Left colon (tissue), 2 donors: ENCODE measurements around the gene SCAF8. TPM values are rescaled to one million over a fixed set of nuclear protein-coding genes. Genes with fewer than 3 reads are reported as not detected.
A peak's percentile ranks its signal among the peaks of the same experiment; 100 is the strongest.
"Not testable (repeated sequence)": the region's sequence is repeated elsewhere in the genome, so short reads cannot be mapped to it uniquely, and the experiment has no call there.

Experiments used
- ATAC-seq: fragments of 200-7000 bp; cut with Tn5 transposase; one replicate; pipeline ENCODE4 v1.9.1; 2020; ENCODE audit warnings: mild to moderate bottlenecking, moderate library complexity
- DNase-seq, 2 donors: peaks; one replicate each; pipeline ENCODE4 v3.0.0-alpha.2; 2020
- intact Hi-C, 2 donors: fragments of 100-400 bp; cut with DNase I in 1 of 2; cut with micrococcal nuclease in 1 of 2; formaldehyde crosslinking; loops; one replicate each; pipeline versions ENCODE4 v1.11.2 to v1.14.0; 2022; cut with DNase I, micrococcal nuclease
- long read RNA-seq: library from polyadenylated mRNA; unstranded; transcript quantifications from one replicate; pipeline ENCODE4 v2.0.0, GENCODE V29; 2021
- total RNA-seq, 2 donors: library from RNA; stranded (reverse); fragmentation: NEBNext Ultra II Directional; extraction: Animal tissue kit (Norgen Biotek cat#: 25700); gene quantifications; one replicate each; pipeline ENCODE4 v1.2.1, GENCODE V29; 2021
- donor health status: DM: no; HTN: no; CAD: no.
- donor health status: DM: yes; HTN: yes; CAD: no.

Gene SCAF8
- total RNA-seq, result 10 to 100 TPM; 32.6 to 35.8 TPM
- long read RNA-seq, full-length matches to known transcripts, result 3 of 5 reads
- long read RNA-seq, partial matches to known transcripts, result 1 of 5 reads
- long read RNA-seq, other reads (novel, unspliced or antisense), result 1 of 5 reads

GRCh38 chr6:154733183-154733625 lies at the start of gene SCAF8:
Gene SCAF8 (plus strand): TSS chr6:154733416. CDS start chr6:154733901, 485 bp downstream.
- ATAC-seq (peak; percentile 76), DNase-seq (peak; percentile 66 to 86)
- intact Hi-C loops, result no loop called here

GRCh38 chr6:154683756-154684523 lies 49.3 kb upstream of the SCAF8 start:
- intact Hi-C loops, result no loop called here
- ATAC-seq (peak; percentile 97), DNase-seq (no peak)

GRCh38 chr6:154686162-154686561 lies 47.1 kb upstream of the SCAF8 start:
- intact Hi-C loops, result no loop called here
- DNase-seq, result no peak
- ATAC-seq, result no peak

DNA sequence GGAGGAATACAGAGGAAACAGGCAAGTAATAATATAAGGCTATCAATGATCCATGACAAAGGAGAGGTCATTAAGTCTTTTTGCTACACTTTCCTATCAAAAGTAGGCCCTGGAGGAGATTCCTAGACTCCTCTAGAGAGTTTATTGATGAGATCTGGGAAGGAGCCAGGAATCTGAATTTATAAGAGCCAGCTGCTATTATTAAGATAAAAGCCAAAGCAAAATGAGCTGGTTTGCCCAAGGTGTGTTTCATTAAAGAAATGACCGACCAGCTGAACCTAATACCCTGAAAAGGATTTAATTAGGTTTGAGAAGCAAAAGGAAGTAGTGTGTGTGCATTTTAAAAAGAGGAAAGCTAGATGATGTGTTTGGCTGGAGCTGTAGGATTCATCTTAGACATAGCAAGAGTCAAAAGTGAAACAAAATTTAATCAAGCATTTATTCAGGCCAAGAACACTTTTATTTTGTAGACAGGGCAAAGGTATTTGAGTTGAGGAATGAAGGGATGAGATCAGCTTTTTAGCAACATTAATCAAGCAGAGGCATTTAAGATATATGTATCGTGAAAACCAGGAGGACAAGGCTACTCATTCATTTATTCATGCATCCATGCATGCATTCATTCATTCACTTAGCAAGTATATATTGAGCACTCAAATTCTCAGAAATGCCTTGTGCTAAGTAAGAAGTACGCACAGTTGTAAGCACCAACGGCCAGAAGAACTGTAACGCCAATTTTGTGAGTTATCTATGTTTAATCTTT lies 43.5 kb upstream of the SCAF8 start:
- DNase-seq, result no peak
- no peak for ATAC-seq
- intact Hi-C loops, result no loop called here

- intact Hi-C loops, result no loop called here
- ATAC-seq, result no peak
- DNase-seq, result no peak
Observed at GRCh38 chr6:154690857-154691256, 42.4 kb upstream of the SCAF8 start.

DNA sequence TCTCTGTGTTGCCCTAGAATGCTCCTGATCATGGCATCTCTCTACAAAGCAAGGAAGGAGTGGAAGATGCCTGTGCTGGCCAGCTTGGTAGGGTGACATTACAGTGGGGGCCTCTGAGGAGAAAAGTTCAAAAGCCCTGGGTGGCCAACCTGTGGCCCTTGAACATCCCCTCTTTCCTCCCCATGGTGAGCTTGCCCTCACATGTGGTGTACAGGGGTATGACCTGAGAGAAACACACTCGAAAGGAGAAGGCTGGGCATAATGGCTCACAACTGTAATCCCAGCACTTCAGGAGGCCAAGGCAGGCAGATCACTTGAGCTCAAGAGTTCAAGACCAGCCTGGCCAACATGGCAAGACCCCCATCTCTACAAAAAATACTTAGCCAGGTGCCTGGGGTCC lies 36.6 kb upstream of the SCAF8 start:
- DNase-seq (no peak), ATAC-seq (no peak)
- intact Hi-C loops, result no loop called here

GRCh38 chr6:154703124-154703523 lies 30.1 kb upstream of the SCAF8 start:
- DNase-seq, result no peak
- intact Hi-C loops, result no loop called here
- no peak for ATAC-seq

DNA sequence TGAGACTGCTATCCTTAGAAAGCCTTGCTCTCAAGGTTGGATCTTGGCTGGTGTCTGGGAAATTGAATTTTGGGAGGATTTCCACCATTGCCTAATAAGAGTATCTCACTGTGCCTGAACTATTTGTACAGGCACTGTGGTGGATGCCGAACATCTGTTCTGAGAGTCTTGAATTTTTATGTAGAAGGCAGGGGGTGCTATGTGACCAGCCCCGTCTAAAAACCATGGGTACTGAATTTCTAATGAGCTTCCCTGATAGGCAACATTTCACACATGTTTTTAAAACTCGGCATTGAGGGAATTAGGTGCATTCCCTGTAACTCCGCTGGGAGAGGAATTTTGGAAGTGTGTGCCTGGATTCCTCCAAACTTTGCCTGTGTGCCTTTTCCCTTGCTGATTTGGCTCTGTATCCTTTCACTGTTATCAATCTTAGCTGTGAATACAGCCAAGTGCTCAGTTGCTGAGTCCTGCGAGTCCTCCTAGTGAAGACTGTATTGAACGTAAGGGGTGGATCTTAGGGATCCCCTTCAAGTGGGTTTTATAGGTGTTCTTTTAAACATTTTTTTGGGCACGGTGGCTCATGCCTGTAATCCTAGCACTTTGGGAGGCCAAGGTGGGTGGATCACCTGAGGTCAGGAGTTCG lies 27.6 kb upstream of the SCAF8 start:
- DNase-seq (no peak), ATAC-seq (peak; percentile 38)
- intact Hi-C loops, result no loop called here

- no peak for ATAC-seq
- intact Hi-C loops, result no loop called here
- no peak for DNase-seq
Observed at GRCh38 chr6:154706389-154706788, 26.8 kb upstream of the SCAF8 start.

- ATAC-seq (no peak), DNase-seq (no peak)
- intact Hi-C loops, result no loop called here
Observed at GRCh38 chr6:154709621-154710020, 23.6 kb upstream of the SCAF8 start.

DNA sequence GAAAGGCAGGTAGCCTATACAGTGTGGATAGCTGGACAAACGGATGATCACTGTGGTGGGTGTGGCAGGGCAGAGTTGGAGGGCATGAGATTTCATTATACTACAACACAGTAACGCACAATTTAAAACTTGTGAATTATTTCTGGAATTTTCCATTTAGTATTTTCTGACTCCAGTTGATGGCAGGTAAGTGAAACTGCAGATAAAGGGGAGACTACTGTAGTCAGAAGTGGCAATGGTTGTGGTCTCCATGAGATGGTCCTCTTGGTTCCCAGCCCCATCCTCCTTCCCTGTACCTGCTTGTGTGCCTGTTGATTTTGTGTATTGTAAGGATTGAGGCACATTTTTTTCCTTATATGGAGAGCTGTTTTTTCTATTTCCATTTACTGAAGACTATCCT lies 22.5 kb upstream of the SCAF8 start:
- intact Hi-C loops, result no loop called here
- ATAC-seq (no peak), DNase-seq (no peak)

DNA sequence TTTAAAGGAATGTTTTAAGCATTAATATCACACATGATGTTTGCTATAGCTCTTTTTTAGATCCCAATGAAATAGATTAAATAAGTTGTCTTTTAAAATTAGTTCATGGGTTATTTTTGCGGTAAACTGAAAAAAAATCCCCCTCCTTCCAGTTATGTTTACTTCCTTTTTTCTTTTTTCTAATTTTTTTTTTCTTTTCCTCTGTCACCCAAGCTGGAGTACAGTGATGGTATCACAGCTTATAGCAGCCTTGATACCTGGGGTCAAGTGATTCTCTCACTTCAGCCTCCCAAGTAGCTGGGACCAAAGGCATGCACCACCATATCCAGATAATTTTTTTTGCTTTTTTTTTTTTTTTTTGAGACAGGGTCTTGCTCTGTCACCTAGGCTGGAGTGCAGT lies 17.8 kb upstream of the SCAF8 start:
- no peak for DNase-seq
- no peak for ATAC-seq
- intact Hi-C loops, result no loop called here

DNA sequence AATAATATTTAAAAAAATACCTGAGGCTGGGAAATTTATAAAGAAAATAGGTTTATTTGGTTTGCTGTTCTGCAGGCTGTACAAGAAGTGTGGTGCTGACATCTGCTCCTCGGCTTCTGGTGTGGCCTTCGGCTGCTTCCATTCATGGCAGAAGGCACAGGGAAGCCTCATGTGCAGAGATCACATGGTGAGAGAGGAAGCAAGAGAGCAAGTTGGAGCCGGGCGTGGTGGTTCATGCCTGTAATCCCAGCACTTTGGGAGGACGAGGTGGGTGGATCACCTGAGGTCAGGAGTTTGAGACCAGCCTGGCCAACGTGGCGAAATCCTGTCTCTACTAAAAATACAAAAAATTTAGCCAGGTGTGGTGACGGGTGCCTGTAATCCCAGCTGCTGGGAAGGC lies 16.9 kb upstream of the SCAF8 start:
- ATAC-seq, result peak; percentile 40
- intact Hi-C loops, result not testable (repeated sequence)
- DNase-seq, result peak; percentile 23 to 30

DNA sequence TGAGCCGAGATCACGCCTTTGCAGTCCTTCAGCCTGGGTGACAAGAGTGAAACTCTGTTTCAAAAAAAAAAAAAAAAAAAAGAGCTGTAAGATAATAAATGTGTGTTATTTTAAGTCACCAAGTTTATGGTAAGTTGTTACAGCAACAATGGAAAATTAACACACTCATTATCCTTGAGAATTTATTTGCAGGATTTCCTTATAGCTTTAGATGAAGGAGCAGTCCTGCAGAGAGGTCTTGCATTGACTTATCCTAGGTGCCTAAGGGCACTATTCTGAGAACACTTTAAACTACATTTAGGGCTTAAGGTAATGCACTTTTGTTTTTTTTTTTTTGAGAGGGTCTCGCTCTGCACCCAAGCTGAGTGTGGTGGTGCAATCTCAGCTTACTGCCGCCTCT lies 13.8 kb upstream of the SCAF8 start:
- intact Hi-C loops, result no loop called here
- DNase-seq (no peak), ATAC-seq (peak; percentile 94)

- intact Hi-C loops, result no loop called here
- DNase-seq (no peak), ATAC-seq (peak; percentile 51)
Observed at GRCh38 chr6:154719854-154720253, 13.4 kb upstream of the SCAF8 start.

- intact Hi-C loops, result no loop called here
- no peak for ATAC-seq
- no peak for DNase-seq
Observed at GRCh38 chr6:154721460-154721859, 11.8 kb upstream of the SCAF8 start.

DNA sequence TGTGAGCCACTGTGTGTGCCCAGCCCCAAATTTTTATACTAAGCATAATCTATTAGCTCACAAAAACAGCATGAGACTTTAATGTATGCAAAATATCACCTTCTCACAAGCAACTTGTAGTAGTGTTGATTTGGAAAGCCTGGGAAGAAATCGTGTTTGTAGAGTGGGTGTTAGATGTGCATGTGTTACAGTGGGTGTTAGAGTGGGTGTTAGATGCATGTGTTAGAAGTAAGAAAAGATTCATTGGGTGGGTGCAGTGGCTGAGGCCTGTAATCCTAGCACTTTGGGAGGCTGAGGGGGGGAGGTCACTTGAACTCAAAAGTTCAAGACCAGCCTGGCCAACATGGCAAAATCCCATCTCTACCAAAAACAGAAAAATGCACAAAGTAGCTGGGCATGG lies 6.3 kb upstream of the SCAF8 start:
- intact Hi-C loops, result no loop called here
- DNase-seq, result no peak
- no peak for ATAC-seq

- no peak for ATAC-seq
- intact Hi-C loops, result no loop called here
- DNase-seq, result no peak
Observed at GRCh38 chr6:154731296-154732218, 1.7 kb upstream of the SCAF8 start.
